T-cell (primary cell): ENCODE data around the gene MAN1C1. TPM values are rescaled to one million over a fixed set of nuclear protein-coding genes. Genes with fewer than 3 reads are reported as not detected.

Experiments used
- ATAC-seq, 4 experiments: fragments of 200-7000 bp in 3 of 4; fragments of 150-1000 bp in 1 of 4; cut with Tn5 transposase; replicated peaks in 1 of 4; 1 replicate in 3 of 4; 2 replicates in 1 of 4; pipeline ENCODE4 v1.10.0; 2021; ENCODE audit warnings: moderate library complexity in 3 of 4, mild to moderate bottlenecking in 2 of 4, moderate number of reproducible peaks in 1 of 4
- CTCF ChIA-PET, 2 donors: fragments of 300-600 bp; sonication (Branson Sonifier 250); formaldehyde crosslinking; loops; one replicate each; lab custom pipeline; 2022; ENCODE audit warnings: antibody characterized with exemption in 2 of 2; lab: Charles Lee
- POLR2A ChIA-PET, 2 donors: fragments of 300-600 bp; sonication (Branson Sonifier 250); formaldehyde crosslinking; loops; one replicate each; lab custom pipeline; 2022; ENCODE audit warnings: antibody characterized with exemption in 2 of 2; lab: Charles Lee
- DNase-seq, 35 experiments: peaks; one replicate each; pipeline versions ENCODE4 v3.0.0 to v3.0.0-alpha.2; 2013 to 2023
- H3K27ac ChIP-seq: one replicate; pipeline ENCODE4 v1.5.1; 2013; ENCODE audit warnings: low read length
- H3K27me3 ChIP-seq, 2 experiments: replicated peaks in 1 of 2; 1 replicate in 1 of 2; 2 replicates in 1 of 2; pipeline versions ENCODE4 v1.6.1 to v1.7.0; 2013; ENCODE audit warnings: low read length in 1 of 2, mixed read lengths in 1 of 2; ENCODE audit not compliant: control insufficient read depth in 2 of 2, insufficient read depth in 2 of 2; ENCODE audit errors: extremely low read depth in 1 of 2
- H3K36me3 ChIP-seq, 2 donors: 1 replicate in 1 of 2; 2 replicates in 1 of 2; pipeline versions ENCODE4 v1.6.1 to v1.7.0; 2013; ENCODE audit warnings: low read length in 1 of 2; ENCODE audit not compliant: control insufficient read depth in 2 of 2, insufficient read depth in 1 of 2; ENCODE audit errors: extremely low read depth in 1 of 2
- H3K4me1 ChIP-seq, 2 experiments: 1 replicate in 1 of 2; 2 replicates in 1 of 2; pipeline versions ENCODE4 v1.6.1 to v1.7.0; 2013; ENCODE audit warnings: low read length in 2 of 2, mixed read lengths in 1 of 2; ENCODE audit not compliant: insufficient read depth in 2 of 2, control insufficient read depth in 1 of 2; ENCODE audit errors: extremely low read depth in 1 of 2
- H3K4me3 ChIP-seq, 2 donors: 1 replicate in 1 of 2; 2 replicates in 1 of 2; pipeline versions ENCODE4 v1.5.1 to v1.7.0; 2013; ENCODE audit warnings: mild to moderate bottlenecking in 2 of 2, low read length in 1 of 2, moderate library complexity in 1 of 2; ENCODE audit not compliant: control insufficient read depth in 1 of 2; ENCODE audit errors: extremely low read depth in 1 of 2
- H3K9me3 ChIP-seq: 2 replicates; pipeline ENCODE4 v1.7.0; 2013
- H3K27ac Mint-ChIP-seq, 2 donors: one replicate each; pipeline ENCODE4 v1.8.0; 2020 to 2021; ENCODE audit warnings: mild to moderate bottlenecking in 2 of 2, mixed read lengths in 2 of 2
- H3K27me3 Mint-ChIP-seq, 2 donors: one replicate each; pipeline ENCODE4 v1.8.0; 2021 to 2022; ENCODE audit warnings: mixed read lengths in 2 of 2
- H3K36me3 Mint-ChIP-seq: one replicate; pipeline ENCODE4 v1.8.0; 2021; ENCODE audit warnings: mixed read lengths
- H3K4me1 Mint-ChIP-seq, 3 donors: one replicate each; pipeline ENCODE4 v1.8.0; 2020 to 2022; ENCODE audit warnings: mixed read lengths in 3 of 3, mild to moderate bottlenecking in 1 of 3
- H3K4me3 Mint-ChIP-seq, 3 donors: one replicate each; pipeline ENCODE4 v1.8.0; 2020 to 2022; ENCODE audit warnings: mild to moderate bottlenecking in 3 of 3, mixed read lengths in 3 of 3, moderate library complexity in 3 of 3
- H3K9me3 Mint-ChIP-seq, 3 donors: one replicate each; pipeline ENCODE4 v1.8.0; 2020 to 2022; ENCODE audit warnings: mixed read lengths in 3 of 3
- WGBS: methylation state at CpG from one replicate; pipeline ENCODE4 v1.1.5; 2013; ENCODE audit warnings: missing lambda C conversion rate; ENCODE audit not compliant: insufficient coverage; 5-methylcytosine and 5-hydroxymethylcytosine counted together
- total RNA-seq, 35 experiments: library from RNA in 6 of 35; stranded (reverse) in 6 of 35; fragments of 120-200 nt in 1 of 35; gene quantifications; one replicate each; pipeline versions ENCODE4 v1.2.1 to v1.2.4 and lab custom pipeline; 2013 to 2026

The MAN1C1 gene
- total RNA-seq, 5 donors from 2014 or later (not counting 1 experiment from before 2014, with no cell fraction given), result 57.5 to 90.5 (median 65.5) TPM

DNA sequence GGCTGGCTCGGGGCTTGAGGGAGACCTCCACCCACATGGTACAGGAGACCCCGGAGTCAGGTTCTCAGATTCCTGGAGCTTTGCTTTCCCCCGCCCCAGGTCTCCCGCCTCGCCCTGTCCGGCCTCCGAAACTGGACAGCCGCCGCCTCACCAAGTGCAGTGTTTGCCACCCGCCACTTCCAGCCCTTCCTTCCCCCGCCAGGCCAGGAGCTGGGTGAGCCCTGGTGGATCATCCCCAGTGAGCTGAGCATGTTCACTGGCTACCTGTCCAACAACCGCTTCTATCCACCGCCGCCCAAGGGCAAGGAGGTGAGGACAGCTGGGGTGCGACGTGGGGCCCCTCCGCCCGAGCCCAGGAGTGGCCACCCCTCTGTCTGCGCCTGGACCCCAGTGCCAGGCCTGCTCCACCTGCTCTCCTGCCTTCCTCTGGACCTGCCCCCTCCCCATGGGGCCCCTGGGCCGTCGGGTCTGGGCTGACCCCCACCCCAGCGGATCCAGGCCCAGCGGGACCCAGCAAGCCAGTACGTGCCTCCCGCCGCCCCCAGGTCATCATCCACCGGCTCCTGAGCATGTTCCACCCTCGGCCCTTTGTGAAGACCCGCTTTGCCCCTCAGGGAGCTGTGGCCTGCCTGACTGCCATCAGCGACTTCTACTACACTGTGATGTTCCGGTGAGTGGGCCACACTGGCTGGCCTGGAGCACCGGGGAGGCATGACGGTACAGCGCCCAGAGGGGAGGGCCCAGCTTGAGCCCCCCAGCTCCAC lies 192.1 kb downstream of the MAN1C1 start:
- DNase-seq, result no peak
- Histone ChIP-seq H3K27ac (no peak overlapping the region), H3K4me3 (no peak overlapping the region), H3K9me3 (no peaks in the 10 kb centered on the region), H3K4me1 (peaks cover 0 to 12% of the 10 kb centered on the region in 2 experiments), H3K36me3 (peaks cover 26 to 44% of the 10 kb centered on the region in 2 donors), H3K27me3 (no peaks in the 10 kb centered on the region)
- WGBS, result 97% methylated on average over 31 of the region's 34 CpGs
- ATAC-seq, result no peak
- Mint-ChIP-seq H3K9me3 (no peaks in the 10 kb centered on the region), H3K4me1 (peaks cover 10 to 18% (median 16%) of the 10 kb centered on the region in 3 donors), H3K4me3 (no peak overlapping the region), H3K27ac (no peak overlapping the region), H3K36me3 (peaks cover 18% of the 10 kb centered on the region), H3K27me3 (no peaks in the 10 kb centered on the region)
- POLR2A ChIA-PET, result no interaction called here
- CTCF ChIA-PET, result no interaction called here

- Mint-ChIP-seq H3K27ac (peak overlapping the region in 1 of 2 donors; percentile 34), H3K9me3 (no peaks in the 10 kb centered on the region), H3K4me3 (no peak overlapping the region), H3K4me1 (peaks cover 10 to 15% (median 11%) of the 10 kb centered on the region in 3 donors), H3K27me3 (no peaks in the 10 kb centered on the region), H3K36me3 (peaks cover 18% of the 10 kb centered on the region)
- Histone ChIP-seq H3K27ac (no peak overlapping the region), H3K4me1 (peaks cover 0 to 8% of the 10 kb centered on the region in 2 experiments), H3K4me3 (no peak overlapping the region), H3K9me3 (no peaks in the 10 kb centered on the region), H3K36me3 (peaks cover 32 to 45% of the 10 kb centered on the region in 2 donors), H3K27me3 (no peaks in the 10 kb centered on the region)
- CTCF ChIA-PET, result interaction anchor here (0.6 to 1.7 kb wide), 5 partner anchors 191 to 305 kb away, joined by 3 to 9 read pairs (median 5); no protein-coding TSS in a partner anchor
- DNase-seq, result no peak
- no peak for ATAC-seq
- POLR2A ChIA-PET, result no interaction called here
- WGBS, result 80% methylated on average over 13 of the region's 18 CpGs
Measured at GRCh38 chr1:25809283-25809926, 192.8 kb downstream of the MAN1C1 start.

DNA sequence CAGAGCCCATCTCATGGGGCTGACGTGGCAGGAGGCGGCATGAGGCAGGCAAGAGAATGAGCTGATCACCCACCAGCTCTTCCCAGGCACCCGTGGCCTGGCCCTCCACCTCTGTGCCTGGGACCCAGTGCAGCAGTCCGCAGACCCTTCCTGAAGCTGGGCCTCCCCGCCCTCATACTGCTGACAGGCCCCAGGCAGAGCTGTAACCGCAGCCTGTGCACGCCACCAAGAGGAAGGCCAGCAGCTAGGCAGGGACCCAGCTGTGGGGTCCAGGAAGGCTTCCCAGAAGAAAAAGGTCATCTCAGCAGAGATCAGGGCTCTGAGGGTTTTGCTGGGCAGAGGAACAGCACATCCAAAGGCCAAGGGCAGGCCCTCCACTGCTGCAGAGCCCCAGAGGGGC lies 193.3 kb downstream of the MAN1C1 start:
- CTCF ChIA-PET, result interaction anchor here (0.6 to 1.7 kb wide), 5 partner anchors 191 to 306 kb away, joined by 3 to 9 read pairs (median 5); no protein-coding TSS in a partner anchor
- H3K4me1 Mint-ChIP-seq, result peaks cover 10 to 11% (median 11%) of the 10 kb centered on the region in 3 donors
- no peaks in the 10 kb centered on the region for H3K27me3 Mint-ChIP-seq
- Histone ChIP-seq H3K27me3 (no peaks in the 10 kb centered on the region), H3K9me3 (no peaks in the 10 kb centered on the region), H3K27ac (no peak overlapping the region), H3K36me3 (peaks cover 35 to 45% of the 10 kb centered on the region in 2 donors), H3K4me1 (peaks cover 0 to 8% of the 10 kb centered on the region in 2 experiments), H3K4me3 (no peak overlapping the region)
- DNase-seq (no peak), ATAC-seq (no peak)
- no peaks in the 10 kb centered on the region for H3K9me3 Mint-ChIP-seq
- H3K4me3 Mint-ChIP-seq, result no peak overlapping the region
- POLR2A ChIA-PET, result no interaction called here
- no peak overlapping the region for H3K27ac Mint-ChIP-seq
- 90% methylated on average over 7 of the region's 7 CpGs for WGBS
- peaks cover 21% of the 10 kb centered on the region for H3K36me3 Mint-ChIP-seq

- peak; percentile 42 to 87 (median 73) for DNase-seq
- peaks cover 21% of the 10 kb centered on the region for H3K36me3 Mint-ChIP-seq
- no peak overlapping the region for H3K4me3 Mint-ChIP-seq
- Histone ChIP-seq H3K36me3 (peaks cover 34 to 39% of the 10 kb centered on the region in 2 donors), H3K27ac (no peak overlapping the region), H3K9me3 (no peaks in the 10 kb centered on the region), H3K4me3 (no peak overlapping the region), H3K27me3 (no peaks in the 10 kb centered on the region), H3K4me1 (peaks cover 0 to 8% of the 10 kb centered on the region in 2 experiments)
- ChIA-PET CTCF (interaction anchor here (0.8 to 1.7 kb wide), 4 partner anchors 192 to 306 kb away, joined by 3 to 9 read pairs (median 6); no protein-coding TSS in a partner anchor), POLR2A (no interaction called here)
- no peaks in the 10 kb centered on the region for H3K9me3 Mint-ChIP-seq
- 31% methylated on average over 17 of the region's 21 CpGs for WGBS
- H3K4me1 Mint-ChIP-seq, result peaks cover 10 to 11% (median 11%) of the 10 kb centered on the region in 3 donors
- ATAC-seq, result peak; percentile 82 to 90 (median 86)
- no peaks in the 10 kb centered on the region for H3K27me3 Mint-ChIP-seq
- peak overlapping the region in 1 of 2 donors; percentile 39 for H3K27ac Mint-ChIP-seq
Measured at GRCh38 chr1:25810341-25811299, 194.0 kb downstream of the MAN1C1 start.

- POLR2A ChIA-PET, result interaction anchor here in 1 of 2 donors (0.5 kb wide), 1 partner anchor 229 kb away, joined by 11 read pairs; no protein-coding TSS in a partner anchor
Measured at GRCh38 chr1:25811384-25812082, 194.9 kb downstream of the MAN1C1 start.

More at GRCh38 chr1:25811384-25812082, 194.9 kb downstream of the MAN1C1 start:
- peaks cover 12% of the 10 kb centered on the region for H3K36me3 Mint-ChIP-seq
- H3K27ac Mint-ChIP-seq, result no peak overlapping the region
- H3K4me1 ChIP-seq, result peaks cover 0 to 12% of the 10 kb centered on the region in 2 experiments
- no peak overlapping the region for H3K4me3 ChIP-seq
- no peaks in the 10 kb centered on the region for H3K9me3 Mint-ChIP-seq
- H3K27me3 Mint-ChIP-seq, result no peaks in the 10 kb centered on the region
- H3K27me3 ChIP-seq, result no peaks in the 10 kb centered on the region
- peaks cover 31 to 34% of the 10 kb centered on the region in 2 donors for H3K36me3 ChIP-seq
- CTCF ChIA-PET, result interaction anchor here in 1 of 2 donors (0.6 to 0.9 kb wide), 2 partner anchors 9 to 21 kb away, joined by 3 read pairs; no protein-coding TSS in a partner anchor
- DNase-seq, result no peak
- WGBS, result 90% methylated on average over 10 of the region's 13 CpGs
- no peak overlapping the region for H3K4me3 Mint-ChIP-seq
- H3K4me1 Mint-ChIP-seq, result peaks cover 8 to 10% (median 9%) of the 10 kb centered on the region in 3 donors
- no peaks in the 10 kb centered on the region for H3K9me3 ChIP-seq
- no peak for ATAC-seq
- no peak overlapping the region for H3K27ac ChIP-seq
